Pons (tissue), 1 donor: ENCODE measurements around the gene CRELD2.

Experiments used
- DNase-seq: peaks from one replicate; pipeline ENCODE4 v3.0.0-alpha.2; 2016; ENCODE audit warnings: low spot score

Gene CRELD2

DNA sequence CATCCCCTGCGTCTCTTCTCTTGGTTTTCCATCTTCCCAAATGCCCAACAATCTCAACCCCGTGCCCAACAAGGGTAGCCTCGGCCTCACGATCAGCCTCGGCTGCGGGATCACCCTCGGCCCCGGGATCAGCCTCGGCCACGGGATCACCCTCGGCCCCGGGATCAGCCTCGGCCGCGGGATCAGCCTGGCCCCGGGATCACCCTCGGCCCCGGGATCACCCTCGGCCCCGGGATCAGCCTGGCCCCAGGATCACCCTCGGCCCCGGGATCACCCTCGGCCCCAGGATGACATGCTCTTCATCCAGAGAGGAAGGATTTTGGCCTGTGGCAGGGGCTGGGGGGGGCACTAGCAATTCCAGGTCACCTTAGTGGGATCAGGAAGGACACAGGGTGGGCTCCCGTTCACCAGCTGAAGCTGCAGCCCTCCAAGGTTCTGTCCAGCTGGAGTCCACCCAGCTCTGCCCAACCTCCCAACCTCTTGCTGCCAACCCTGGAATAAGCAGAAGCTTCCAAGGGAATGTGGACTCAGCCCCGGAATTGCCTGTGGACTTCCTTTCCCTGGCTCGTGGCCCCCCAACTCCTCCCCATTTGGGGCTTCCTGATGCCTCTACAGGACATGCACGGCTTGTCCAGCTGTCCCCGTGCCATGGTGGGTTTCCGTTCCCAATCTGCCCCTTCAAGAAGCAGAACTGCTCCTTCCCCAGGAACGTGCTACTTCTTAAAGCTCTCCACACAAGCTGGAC lies 6.4 kb upstream of the CRELD2 start:
- DNase-seq, result no peak

GRCh38 chr22:49913026-49913425 lies 5.4 kb upstream of the CRELD2 start:
- no peak for DNase-seq

DNA sequence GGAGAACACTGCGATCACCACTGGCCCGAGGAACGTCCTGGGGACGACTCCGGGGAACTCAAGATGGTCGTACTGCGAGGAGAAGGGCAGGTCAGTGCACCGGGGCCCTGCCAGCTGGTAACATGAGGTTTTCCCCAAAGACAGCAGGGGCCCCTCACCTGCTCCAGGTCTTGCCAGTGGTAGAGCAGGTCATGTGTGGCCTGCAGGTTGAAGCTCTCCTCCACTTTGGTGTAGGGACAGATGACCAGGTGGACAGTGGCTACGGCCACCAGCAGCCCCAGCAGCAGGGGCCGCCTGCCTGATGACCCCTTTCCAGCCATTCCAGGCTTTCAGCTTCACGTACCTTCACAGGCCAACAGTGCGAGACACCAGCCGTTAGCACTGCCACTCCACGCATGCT lies 5.0 kb upstream of the CRELD2 start:
- no peak for DNase-seq

DNA sequence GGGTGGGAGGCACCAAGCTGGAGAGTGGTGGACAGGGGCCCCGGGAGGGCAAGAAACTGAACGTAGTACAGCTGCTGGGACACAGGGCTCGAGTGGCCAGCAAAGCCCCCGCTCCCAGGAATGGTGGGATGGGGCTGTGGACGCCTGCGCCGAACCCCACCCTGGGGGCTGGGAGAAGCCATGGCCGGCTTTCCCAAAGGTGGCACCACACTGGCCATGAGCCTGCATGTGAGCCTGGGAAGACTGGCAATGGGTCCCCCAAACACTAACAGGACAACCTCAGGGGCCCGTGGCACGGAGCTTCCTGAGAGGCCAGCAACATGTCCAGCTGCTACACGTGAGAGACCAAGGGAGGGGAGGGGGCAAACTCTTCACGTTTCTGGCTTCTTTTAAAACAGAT lies 4.2 kb upstream of the CRELD2 start:
- DNase-seq, result no peak

DNA sequence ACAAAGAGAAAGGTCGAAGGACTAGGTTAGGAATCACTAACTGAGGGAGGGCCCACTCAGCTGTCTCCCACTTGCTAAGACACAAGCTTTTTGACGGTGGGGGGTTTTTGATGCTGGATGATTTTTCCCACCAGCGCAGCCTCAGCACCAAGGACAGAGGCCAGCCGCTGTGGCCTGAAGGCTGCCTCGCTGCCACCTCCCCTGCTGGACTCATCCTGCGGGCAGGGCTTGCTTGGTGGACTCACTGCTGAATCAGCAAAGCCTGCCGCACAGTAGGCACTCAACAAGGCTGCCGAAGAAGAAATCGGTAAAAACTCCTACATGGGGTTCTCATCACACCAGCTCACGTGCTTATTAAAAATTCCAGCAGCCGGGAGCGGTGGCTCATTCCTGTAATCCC lies 2.8 kb upstream of the CRELD2 start:
- no peak for DNase-seq

DNA sequence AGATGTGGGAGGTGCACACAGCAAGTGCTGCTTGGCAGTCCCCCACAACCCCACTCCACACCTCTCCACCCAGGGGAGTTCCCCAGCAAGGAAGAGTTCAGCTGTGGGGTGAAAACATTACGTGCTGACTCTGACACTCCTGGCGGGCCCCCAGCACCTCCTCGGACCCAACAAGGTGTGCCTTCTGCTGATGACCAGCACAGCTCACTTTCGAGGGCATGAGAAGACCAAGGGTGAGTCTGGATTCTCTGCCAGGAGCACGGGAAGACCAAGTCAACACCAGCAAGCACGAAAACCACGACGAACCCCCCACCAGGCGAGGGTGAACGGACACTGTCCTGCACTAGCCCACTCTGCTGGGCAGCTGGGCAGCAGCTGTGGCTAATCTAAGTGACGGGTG lies 1.6 kb upstream of the CRELD2 start:
- DNase-seq, result no peak

- DNase-seq, result no peak
Observed at GRCh38 chr22:49918911-49919881, 762 bp downstream of the CRELD2 start.

DNA sequence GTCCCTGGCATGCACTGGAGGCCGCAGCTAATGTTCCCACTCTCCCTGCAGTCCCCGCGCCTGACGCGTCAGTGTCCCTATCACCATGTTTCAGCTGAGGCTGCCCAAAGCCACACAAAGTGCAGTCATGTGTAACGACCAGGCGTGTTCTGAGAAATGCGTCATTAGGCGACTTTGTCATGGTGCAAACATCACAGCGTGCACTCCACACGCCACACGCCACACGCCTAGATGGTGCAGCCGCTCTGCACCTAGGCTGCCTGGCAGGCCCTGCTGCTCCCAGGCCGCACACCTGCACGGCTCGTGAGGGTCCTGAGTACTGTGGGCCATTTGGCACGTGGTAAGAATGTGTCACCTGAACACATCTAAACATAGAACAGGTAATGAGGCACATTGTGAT lies 2.4 kb downstream of the CRELD2 start:
- DNase-seq, result no peak

GRCh38 chr22:49921508-49922278 lies 3.3 kb downstream of the CRELD2 start:
- DNase-seq, result no peak

DNA sequence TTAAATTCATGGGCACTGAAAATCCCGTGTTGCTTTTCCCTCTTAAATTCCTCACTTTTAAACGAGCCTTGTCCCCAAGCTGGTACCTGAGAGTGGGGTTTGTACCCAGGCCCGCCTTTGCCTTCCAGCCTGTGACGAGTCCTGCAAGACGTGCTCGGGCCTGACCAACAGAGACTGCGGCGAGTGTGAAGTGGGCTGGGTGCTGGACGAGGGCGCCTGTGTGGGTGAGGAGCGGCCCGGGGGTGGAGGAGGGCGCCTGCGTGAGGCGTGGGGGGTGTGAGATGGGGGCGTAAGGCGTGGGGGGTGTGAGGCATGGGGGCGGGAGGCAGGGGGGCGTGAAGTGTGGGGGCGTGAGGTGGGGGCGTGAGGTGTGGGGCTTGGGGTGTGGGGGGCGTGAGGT lies 4.0 kb downstream of the CRELD2 start:
- DNase-seq, result no peak

GRCh38 chr22:49922926-49923325 lies 4.5 kb downstream of the CRELD2 start:
- DNase-seq, result no peak

GRCh38 chr22:49923445-49923844 lies 5.0 kb downstream of the CRELD2 start:
- no peak for DNase-seq

DNA sequence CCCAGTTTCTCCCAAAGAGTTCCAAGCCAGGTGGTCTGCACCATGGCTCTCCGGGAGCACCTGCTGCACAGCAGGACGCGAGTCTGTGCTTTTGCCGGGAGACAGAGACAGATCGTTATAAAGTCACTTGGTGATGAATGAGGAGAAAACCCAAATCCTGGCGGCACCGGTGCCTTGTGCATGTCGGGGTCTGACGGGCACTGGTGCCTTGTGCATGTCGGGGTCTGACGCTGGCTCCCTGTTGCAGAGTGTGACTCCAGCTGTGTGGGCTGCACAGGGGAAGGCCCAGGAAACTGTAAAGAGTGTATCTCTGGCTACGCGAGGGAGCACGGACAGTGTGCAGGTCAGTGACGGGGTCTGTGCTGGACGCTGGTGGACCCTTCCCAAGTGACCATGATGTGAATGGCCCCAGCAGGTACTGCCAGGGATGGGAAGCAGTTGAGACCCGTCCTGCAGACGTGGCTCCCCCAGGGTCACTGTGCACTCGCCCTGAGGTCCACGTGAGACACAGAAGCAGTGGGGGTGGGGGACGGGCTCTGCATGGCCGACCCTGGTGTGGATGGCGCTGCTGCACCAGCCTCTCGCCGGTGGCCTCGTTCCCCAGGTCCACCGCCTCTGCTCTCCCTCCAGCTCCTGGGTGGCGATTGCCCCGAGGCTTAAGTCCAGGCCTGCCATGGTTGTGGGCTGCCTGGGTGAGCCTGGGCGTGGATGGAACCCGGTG lies 5.8 kb downstream of the CRELD2 start:
- no peak for DNase-seq

- no peak for DNase-seq
Observed at GRCh38 chr22:49925525-49926128, 7.2 kb downstream of the CRELD2 start.

GRCh38 chr22:49926916-49927315 lies 8.5 kb downstream of the CRELD2 start:
- DNase-seq, result no peak

DNA sequence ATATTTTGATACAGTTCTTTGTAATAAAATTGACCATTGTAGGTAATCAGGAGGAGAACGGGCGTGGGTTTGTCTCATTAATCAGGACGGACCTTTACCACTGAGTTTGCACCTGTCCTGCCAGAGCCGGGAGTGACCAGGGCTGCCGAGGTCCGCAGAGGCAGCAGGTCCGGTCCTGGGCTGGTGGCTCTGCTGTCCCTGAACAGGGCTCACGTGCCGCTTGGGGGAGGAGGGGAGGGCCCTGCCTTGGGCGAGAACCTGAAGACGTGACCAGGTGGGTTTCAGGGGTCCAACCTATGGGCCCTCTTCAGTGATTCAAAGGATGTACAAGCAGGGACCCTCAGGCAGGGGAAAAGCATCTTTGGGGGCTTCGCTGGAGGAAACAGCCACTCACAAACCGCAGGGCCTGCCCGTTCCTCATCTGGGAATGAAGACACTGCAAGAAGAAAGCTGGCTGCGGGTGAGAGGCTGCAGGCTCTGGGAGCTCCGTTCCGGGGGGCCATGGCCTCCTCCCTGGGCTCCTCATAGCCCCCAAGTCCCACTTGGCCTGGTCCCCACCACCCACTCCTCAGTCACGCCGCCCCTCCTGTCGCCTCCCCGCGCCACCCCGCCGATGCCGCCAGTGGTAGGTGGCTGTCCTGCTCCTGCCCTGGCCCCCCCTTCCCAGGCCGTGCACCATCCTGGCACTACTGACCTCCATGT lies 9.2 kb downstream of the CRELD2 start:
- DNase-seq, result no peak

DNA sequence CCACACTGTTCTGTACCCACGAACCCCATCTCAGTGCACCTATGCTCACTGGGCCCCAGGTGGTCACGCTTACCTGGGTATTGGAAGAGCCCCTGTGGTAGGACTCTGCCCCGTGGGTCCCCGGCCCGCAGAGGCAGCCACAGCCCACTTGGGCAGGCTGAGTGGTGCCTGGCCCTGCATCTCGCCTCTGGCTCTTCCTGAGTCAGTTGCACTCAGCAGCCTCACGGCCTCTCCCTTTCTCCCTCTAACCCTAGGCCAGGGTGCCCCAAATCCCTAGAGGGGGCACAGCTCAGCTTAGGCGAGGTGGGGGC lies 9.7 kb downstream of the CRELD2 start:
- no peak for DNase-seq

DNA sequence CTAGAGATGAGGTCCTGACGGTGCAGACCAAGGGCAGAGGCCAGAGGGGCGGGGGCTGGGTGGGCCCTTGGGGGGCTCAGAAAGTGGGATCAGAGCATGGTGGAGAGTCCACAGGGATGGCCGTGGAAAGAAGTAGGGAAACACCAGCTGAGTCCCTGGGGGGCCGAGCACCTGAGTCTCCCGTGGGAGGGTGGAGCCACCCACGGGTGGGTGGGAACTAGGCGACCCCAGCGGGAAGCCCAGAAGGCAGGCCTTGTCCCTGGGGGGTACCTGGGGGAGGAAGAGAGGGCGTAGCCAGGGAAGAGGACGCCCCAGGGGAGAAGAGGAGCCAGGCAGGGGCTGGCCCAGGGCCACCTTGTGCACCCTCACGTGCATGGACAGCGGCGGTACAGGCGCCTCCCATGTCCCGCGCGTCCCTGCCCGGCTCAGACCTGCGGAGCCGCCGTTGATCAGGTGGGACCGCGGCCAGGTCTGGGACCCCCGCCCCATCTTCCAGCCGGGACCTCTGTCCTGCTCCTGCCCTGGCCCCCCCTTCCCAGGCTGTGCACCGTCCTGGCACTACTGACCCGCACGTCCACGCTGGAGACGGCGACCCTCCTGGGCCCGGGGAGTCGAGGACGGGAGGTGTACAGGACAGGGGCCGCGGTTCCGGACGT lies 10.2 kb downstream of the CRELD2 start:
- DNase-seq, result no peak

GRCh38 chr22:49929211-49929979 lies 11.0 kb downstream of the CRELD2 start:
- DNase-seq, result no peak
